HG02852 (cell line): Measurements from ENCODE around the gene TAX1BP3.

Experiments used
- ATAC-seq: cut with Tn5 transposase; IDR thresholded peaks from one replicate; pipeline ENCODE4 v1.9.1; 2021; ENCODE audit warnings: mild to moderate bottlenecking, moderate library complexity; ENCODE audit not compliant: unreplicated experiment

Gene TAX1BP3

DNA sequence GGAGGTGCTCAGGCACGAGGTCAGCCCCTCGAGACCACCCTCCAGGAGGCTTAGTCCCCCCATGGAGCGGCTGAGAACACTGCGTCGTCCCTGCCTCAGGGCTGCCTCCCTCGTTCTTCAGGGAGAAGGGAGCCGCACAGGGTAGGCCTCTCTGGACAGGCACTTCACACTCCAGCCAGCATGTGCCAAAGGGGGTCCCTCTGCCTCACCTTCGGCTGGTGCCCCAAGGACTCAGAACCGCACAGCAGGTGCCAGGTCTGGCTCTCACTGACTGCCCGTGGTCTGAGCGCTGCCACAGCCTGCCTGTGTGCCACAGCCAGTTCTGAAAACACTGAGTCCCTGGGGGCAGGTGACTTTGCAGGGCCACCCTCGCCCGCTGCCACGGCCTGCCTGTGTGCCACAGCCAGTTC, 20.5 kb upstream of the TAX1BP3 start:
- ATAC-seq, result no peak

DNA sequence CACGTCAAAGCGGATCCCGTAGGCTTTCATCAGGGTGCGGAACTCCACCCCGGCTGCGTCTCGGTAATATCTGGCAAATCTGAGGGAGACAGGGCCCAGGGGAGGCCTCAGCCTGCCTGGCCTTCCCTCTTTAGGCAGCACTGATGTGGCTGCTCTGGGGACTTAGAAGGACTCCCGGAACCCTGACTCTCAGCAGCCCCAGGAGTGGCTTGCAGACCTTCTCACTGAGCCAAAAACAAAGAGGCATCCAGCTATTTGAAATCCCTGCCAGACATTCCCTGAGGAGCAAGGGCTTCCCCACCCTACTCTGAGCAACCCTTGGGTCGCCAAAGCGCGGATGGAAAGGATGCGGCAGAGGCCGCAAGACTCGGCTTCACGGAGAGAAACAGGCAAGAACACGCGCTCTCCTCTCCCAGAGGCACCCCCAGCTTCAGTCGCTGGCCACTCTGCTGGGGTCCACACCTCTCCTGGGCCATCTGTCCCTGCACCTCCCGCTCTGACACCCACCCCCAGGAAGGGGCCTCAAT, 19.7 kb upstream of the TAX1BP3 start:
- no peak for ATAC-seq

DNA sequence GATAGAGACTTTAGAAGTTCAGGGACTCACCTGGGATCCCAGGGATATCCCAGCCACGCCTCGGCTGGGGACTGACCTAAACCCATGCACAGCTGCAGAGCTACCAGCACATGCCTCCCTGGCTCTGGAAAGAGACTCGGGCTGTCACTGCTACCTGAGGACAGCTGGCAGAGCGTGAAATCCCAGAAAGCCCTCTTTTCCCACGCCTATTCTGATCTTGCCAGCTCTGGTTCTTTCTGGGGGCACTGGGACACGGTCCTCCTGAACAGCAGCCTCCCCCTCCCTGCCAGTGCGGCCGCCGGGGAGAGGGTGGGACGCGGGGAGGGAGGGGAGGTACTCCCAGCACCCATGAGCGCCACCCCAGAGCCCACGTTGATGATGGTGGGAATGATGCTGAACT, 16.8 kb upstream of the TAX1BP3 start:
- ATAC-seq, result no peak

DNA sequence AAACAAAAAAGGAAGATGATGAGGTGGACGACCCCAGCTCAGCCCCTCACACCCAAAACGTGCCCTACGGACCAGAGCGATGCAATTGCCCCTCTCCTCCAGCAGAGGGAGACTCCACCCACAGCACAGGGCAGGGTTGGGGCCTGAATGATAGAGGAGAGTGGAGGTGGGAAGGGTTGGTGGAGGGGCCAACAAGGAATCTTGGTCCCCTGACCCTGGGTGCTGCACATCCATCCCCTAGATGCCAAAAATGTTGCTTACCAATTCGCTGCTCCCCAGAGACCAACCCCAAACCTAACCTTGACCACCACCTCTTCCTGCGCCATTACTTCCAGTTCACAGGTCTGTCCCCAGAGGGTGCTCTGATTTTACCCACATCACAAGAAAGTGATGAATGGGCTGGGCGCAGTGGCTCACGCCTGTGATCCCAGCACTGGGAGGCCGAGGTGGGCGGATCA, 14.7 kb upstream of the TAX1BP3 start:
- ATAC-seq, result no peak

DNA sequence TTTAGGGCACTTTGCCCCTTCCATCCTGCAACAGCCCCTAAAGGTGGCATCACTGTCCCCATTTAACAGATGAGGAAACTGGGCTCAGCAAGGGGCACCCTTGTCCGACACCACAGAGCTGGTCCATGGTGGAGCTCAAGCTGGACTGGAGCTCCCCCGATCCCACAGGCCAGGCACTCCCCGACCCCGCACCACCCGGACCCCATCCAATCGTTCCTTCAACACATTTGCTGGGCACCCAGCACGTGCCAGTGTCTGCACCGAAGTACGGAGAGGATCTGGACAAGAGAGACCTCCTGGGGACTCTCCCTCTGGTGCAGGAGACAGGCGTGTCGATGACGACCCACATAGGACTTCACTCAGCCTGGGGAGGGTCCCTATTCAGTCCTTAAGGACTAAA, 13.7 kb upstream of the TAX1BP3 start:
- ATAC-seq, result no peak

DNA sequence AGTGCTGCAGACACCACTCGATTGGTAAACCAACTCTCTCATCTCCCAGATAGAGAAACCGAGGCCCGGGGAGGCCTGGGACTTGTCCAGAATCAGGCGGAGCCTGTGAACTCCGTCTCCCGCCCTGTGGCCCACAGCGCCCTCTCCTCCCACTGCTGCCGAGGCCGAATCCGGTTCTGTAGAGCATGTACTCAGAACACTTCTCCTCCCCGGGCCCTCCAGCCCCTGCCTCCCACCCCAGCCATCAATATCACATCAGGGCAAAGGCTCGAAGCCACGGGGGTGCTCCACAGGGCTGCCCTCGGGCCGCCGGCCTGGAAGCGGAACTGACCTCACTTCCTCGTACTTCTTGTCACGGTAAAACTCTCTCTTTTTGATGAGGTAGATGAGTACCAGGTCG, 13.2 kb upstream of the TAX1BP3 start:
- no peak for ATAC-seq

DNA sequence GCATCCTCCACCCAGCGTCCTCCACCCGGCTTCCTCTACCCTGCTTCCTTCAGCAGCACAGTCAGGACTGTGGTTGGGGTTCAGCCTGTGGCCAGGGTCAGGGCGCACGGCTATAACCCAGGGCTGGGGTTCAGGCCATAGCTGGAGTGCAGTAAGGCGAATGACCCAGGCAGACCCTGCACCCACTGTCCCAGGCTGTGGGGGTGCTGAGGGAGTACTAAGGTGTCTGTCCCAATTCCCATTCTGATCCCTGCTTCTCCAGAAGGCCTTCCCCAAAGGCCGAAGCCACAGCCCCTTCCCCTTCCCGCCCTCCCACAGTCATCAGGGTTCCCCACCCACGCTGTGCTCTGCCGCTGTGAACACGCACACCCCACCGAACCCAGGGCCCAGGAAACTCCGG, 12.7 kb upstream of the TAX1BP3 start:
- no peak for ATAC-seq

DNA sequence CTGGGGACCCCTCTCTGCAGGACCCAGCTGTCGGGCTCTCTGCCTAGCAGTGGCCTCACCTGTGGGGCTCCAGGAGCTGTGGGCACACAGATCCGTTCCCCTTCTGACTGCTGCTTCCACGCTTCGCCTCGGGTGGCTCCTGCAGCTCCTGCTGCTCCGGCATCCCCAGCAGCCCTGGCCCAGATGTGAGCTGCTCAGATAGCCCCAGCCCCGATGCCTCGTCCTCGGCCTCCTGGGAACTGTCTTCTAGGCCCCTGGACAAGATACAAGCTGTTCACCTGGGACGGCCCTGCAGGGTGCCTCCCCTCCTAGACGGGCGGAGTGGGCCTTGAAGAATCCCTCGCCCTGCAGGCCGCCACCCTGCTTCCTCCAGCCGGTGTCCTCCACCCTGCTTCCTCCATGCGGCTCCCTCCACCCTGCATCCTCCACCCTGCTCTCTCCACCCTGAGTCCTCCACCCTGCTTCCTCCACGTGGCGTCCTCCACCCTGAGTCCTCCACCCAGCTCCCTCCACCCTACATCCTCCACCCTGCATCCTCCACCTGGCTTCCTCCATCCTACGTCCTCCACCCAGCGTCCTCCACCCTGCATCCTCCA, 11.3 kb upstream of the TAX1BP3 start:
- no peak for ATAC-seq

DNA sequence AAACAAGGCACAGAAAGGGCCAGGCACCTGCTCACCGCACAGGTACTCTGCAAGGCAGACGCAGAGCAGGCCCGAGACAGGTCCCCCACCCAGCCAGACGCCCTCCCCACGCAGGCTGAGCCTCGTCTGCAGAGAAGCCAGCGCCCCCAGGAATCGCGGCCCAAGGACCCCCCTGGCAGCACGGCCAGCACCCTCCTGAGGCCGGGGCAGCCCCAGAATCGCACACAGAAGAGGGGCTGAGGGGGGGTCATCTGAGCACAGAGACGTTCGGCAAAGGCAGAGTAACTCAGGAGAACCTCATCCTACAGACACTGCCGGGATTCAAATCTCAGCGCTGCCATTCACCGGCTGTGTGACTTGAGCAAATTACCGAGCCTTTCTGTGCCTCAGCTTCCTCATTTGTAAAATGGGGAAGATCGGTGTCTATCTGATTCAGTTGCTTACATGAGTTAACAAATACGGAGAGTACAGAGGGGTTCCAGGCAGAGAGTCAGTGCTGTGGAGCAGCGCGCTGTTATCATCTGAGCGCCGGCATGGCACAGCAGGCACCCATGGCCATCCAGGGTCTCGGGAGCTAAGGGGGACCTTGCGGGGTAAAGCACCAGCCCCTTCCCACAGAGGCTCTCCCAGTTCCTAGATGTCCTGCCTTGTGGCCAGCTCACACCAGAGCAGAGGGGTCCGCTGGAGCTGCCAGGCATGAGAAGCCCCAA, 10.6 kb upstream of the TAX1BP3 start:
- no peak for ATAC-seq

DNA sequence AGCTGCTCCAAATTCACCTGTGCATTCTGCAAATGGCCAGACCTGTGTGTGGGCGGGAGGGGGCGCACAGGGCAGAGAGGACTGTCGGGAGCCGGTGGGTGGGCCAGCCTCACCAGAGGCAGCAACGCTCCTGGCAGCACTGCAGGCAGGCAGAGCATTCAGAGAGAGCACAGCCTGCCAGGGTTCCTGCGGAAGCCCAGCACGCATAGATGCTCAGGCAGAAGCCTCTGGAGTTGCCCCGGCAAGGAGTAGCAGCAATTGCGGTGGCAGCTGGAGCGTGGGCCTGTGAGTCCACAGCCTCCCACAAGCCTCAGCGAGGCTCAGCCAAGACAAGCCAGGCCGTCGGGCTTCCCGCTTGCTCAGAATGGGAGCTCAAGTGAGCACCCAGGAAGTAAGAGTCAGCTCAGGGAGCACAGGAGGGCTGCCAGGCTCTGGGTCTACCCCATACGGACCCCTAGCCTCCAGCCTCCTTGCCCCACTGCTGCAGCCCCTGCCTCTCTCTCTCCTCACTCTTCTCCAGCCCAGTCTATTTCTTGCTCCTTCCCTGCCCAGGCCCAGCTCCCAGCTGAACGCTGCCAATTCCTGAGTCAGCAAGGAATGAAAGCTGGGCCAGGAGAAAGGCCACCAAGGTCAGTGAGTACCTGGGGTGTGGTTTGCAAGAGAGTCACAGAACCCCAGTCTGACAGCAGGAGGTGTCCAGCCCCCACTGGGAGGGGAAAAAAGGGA, 9.9 kb upstream of the TAX1BP3 start:
- ATAC-seq, result no peak

DNA sequence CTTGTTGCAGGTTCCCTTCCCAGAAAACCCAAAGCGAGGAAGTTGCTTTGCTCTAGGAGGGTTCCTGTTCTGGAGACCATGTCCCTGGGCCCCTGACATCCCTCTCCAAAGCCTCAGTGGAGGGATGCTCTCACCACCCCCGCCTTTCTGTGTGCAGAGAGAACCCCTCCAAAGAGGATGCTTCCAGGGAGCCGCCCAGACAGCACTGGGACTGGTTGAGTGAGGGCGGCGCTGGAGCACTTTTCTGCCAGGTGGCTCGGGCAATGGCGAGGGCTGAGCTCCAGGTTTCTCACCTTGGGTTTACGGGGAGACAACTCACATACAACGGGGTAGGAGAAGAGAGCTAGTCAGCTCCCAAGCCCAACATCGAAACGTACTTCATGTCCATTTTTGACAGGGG, 7.5 kb upstream of the TAX1BP3 start:
- ATAC-seq, result no peak

DNA sequence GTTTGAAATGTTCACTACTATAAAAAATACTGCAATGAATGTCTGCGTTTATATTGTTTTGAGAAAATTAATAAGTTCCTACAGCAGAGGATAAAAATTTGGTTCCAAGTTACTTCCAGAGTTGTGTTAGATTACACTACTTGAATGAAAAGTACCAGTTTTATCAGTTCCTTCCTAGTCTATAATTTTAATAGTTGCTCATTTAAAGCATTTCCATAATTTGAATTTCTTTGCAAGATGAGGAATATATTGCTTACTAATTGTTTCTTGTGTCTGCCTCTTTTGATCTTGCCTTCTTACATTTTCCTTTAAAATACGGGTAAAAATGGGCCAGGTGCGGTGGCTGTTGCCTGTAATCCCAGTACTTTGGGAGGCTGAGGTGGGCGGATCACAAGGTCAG, 4.2 kb upstream of the TAX1BP3 start:
- no peak for ATAC-seq

DNA sequence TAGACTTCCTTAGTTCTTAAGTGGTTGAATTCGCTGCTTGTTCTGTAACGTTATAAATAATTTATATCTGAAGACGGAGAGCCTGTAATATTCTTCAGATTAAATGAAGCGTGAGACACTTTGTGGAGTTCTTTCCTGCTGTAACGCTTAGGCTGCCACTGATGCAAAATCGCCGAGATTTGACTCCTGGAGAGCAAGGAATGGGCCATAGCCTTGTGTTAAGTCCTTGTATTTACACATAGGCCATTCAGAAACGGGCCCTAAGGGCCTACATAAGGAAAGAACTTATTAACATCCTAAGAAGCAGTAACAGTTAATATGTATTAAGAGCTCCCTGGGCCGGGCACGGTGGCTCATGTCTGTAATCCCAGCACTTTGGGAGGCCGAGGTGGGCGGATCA, 1.2 kb upstream of the TAX1BP3 start:
- no peak for ATAC-seq

DNA sequence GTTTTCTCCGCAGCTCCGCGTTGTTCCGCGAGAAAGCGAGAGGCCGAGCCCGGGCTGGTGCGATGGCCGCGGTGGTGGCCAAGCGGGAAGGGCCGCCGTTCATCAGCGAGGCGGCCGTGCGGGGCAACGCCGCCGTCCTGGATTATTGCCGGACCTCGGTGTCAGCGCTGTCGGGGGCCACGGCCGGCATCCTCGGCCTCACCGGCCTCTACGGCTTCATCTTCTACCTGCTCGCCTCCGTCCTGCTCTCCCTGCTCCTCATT, 638 bp upstream of the TAX1BP3 start:
- ATAC-seq, result peak; percentile 13

DNA sequence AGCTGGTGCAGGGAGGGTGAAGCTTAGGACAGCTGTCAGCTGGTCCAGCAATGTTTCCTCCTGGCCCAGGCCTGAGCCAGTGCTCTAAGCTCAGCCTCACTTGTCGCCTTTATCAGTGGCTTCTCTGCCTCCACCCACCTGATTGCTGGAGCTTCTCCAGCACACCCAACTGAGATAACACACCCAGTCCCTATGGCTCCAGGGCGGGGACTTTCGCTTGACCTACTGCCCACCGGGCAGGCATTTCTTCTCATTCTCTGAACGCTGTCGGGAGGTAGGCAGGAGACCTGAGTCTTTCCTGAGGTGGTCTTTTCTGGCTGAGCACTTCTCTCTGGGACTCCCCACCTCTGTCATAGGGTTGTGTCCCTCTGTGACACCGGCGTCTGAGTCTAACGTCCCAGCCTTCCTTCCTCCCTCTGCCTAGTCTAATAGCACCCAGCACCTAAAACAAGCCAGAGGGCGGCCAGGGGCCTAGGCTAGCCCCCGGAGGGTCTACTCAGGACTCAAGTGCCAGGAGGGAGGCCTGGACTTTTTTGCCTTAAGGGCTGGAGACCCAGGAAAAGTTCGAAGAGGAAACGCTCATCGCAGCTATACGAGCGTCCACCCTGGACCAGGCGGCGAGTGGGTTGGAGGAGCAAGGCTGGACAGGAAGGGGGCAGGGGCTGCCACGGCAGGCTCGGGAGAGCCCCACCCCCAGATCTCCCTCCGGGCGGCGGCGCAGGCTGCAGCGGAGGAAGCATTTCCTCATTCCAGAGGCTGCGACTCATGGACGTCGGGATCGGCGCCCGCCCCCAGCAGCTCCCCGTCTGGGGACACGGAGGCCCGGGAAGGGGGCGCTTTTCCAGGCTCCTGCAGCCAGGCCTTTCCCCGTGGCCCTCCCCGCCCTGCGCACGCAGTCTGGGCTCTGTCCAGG, 756 bp downstream of the TAX1BP3 start:
- ATAC-seq, result peak; percentile 11

DNA sequence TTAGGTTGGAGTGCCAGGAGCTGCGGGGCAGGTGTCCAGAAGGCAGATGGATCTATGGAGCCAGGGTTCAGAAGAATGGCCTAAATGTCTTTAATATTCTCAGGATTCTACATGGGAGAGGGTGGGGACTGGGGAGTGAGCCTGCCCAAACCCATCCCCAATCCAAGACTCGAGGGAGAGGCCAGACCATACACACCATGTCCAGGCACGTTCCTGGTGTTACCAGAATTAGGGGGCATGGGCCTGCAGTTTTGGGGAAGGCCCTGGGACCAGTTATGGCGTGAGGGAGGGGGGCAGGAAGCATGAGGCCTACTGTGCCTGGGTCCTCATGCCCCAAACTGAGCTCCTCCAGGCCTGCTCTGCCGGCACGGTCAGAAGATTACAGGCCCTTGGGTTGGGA, 1.9 kb downstream of the TAX1BP3 start:
- no peak for ATAC-seq

DNA sequence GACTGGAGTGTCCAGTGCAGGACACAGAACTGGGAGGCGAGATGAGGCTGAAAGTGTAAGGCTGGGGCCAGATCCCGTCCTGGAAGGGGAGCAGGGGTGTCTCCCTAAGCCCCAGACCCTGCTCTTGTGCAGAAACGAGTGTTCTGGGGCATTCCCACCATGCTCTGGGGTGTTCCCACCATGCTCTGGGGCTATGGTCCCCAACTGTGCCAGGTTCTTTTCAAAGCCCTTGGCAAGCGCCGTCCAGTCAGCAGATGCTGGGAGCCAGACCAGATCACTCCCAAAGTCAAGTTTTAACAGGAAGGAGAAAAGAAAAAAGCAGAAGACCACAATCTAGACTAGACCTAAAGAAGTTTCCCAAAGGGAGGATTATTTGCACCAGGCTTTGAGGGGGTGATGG, 2.5 kb downstream of the TAX1BP3 start:
- no peak for ATAC-seq

DNA sequence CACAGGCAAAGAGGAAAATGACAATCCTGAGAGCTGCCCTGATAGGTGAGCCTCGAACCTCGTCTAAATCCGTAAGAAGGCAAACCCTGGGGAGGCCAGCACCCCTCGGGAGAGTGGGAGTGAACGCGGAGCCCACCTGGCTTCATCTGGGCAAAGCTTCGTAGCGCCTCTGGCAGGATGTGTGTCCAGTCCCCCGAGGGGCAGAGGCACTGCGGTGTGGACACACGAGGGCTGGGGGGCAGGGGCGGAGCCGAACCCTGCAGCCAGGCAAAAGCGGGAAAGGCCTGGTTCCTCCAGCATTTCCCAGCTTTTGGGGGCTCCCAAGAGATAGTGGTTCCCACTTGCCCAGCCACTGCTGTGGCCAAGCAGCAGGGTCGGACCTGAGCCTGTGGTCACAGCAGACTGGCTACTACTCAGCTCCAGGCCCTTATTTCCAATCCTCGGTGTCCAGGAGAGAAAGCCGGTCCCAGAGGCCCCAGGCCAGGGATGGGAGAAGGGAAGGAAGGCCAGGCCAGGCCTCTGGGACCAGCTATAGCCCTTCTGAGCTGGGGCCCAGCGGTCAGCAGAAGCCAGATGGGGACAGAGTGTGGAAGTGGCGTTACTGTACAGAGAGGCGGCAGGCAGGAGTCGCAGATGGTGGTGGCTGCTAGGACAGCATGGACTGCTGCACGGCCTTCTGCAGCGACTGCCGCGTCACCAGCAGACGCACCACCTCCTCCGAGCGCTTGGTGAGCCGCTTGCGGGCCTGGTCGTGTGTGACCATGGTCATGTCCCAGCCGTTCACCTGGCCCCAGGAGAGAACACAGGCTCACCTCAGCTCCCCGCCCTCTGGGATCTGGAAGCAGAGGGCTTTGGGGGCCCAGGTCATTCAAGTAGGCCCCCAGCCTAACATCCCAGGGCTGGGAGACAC, 5.0 kb downstream of the TAX1BP3 start:
- no peak for ATAC-seq

DNA sequence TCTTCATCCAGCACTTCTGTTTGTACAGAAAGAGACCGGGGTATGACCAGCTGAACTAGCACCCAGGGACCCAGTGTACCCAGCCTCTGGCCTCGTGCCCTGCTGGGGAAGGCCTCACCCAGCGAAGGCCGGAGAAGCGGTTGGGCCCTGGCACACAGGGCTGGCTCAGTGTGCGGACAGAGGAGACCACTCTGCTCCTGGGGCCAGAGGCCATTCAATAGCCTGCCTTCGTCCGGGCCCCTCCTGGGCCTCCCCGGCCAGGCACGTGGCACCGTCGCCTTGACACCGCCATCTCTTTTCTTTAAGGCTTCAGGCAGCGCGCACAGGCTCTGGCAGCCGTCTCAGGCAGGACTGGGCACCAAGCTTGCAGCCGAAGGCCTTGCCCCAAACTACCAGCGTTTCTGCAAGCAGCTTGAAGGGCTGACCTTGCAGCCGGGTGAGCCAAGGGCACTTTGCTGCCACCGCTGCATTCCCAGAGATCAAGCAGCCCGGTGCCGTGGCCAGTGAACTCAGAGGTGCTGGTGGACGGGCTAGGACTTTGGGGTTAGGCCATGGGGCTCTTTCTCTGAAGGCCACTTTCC, 8.0 kb downstream of the TAX1BP3 start:
- no peak for ATAC-seq
